SU-DHL-6 (cell line): ENCODE data around the gene PPM1L.

ENCODE experiments used
- CTCF ChIP-seq: fragments of 200-600 bp; sonication (generic); IDR thresholded peaks from one replicate; pipeline ENCODE4 v1.5.1; 2017; ENCODE audit warnings: antibody characterized with exemption, mild to moderate bottlenecking, low read length, moderate library complexity; ENCODE audit not compliant: insufficient read depth, poor library complexity, severe bottlenecking
- EZH2phosphoT487 ChIP-seq: fragments of 200-600 bp; sonication (generic), shearing (Covaris generic); conservative IDR thresholded peaks from 2 replicates; pipeline ENCODE4 v1.6.1; 2018; ENCODE audit warnings: mild to moderate bottlenecking, antibody characterized with exemption, low read length, moderate library complexity, mixed read lengths

GRCh38 chr3:160949460-160949859 is 193.4 kb downstream of the PPM1L start:
- TF ChIP-seq CTCF (no peak), EZH2phosphoT487 (no peak)
